AG04450 (cell line): Measurements from ENCODE around the gene GABBR2. TPM values are rescaled to one million over a fixed set of nuclear protein-coding genes. Genes with fewer than 3 reads are reported as not detected.

Source experiments
- CTCF ChIA-PET: fragments of 300-600, 350-600 bp; formaldehyde crosslinking; extraction: SDS; loops from one replicate; lab custom pipeline; 2022; ENCODE audit warnings: antibody characterized with exemption, inconsistent platforms; lab: Charles Lee
- POLR2A ChIA-PET: fragments of 350-600 bp; formaldehyde crosslinking; extraction: SDS; loops from one replicate; lab custom pipeline; 2021; ENCODE audit warnings: antibody characterized with exemption, inconsistent platforms; lab: Yijun Ruan, JAX
- DNase-seq: peaks from one replicate; pipeline ENCODE4 v3.0.0-alpha.2; 2011; ENCODE audit warnings: low read depth, low spot score
- H3K27ac ChIP-seq: one replicate; pipeline ENCODE4 v1.5.1; 2012; ENCODE audit warnings: low read depth, low read length, control low read depth
- H3K27me3 ChIP-seq: one replicate; pipeline ENCODE4 v1.6.0; 2012; ENCODE audit warnings: low read length; ENCODE audit not compliant: control insufficient read depth, insufficient read depth
- H3K4me3 ChIP-seq: 2 replicates; pipeline ENCODE4 v1.5.1; 2011; ENCODE audit warnings: mild to moderate bottlenecking, low read depth, low read length, control low read depth
- H3K9me3 ChIP-seq: 2 replicates; pipeline ENCODE4 v1.5.1; 2012; ENCODE audit warnings: low read length; ENCODE audit not compliant: control insufficient read depth, insufficient read depth
- CTCF ChIP-seq: IDR thresholded peaks from 2 replicates; pipeline ENCODE4 v1.5.1; 2011; ENCODE audit warnings: low read depth, low read length, control low read depth, inconsistent platforms
- polyA plus RNA-seq: library from polyadenylated mRNA; depleted of rRNA; stranded (reverse); fragments of >200 nt; gene quantifications from 2 replicates; pipeline ENCODE4 v1.2.3, GENCODE V29; 2011

Gene GABBR2
- polyA plus RNA-seq, 1 experiment, result 2.4 TPM

- no peak for DNase-seq
- H3K4me3 ChIP-seq, result no peak overlapping the region
- peaks cover 51% of the 10 kb centered on the region for H3K27me3 ChIP-seq
- ChIA-PET POLR2A (no interaction called here), CTCF (no interaction called here)
- H3K27ac ChIP-seq, result no peak overlapping the region
- no peak for TF ChIP-seq CTCF
- no peaks in the 10 kb centered on the region for H3K9me3 ChIP-seq
Observed at GRCh38 chr9:98714833-98715232, 6.1 kb upstream of the GABBR2 start.

GRCh38 chr9:98712987-98713386 lies 4.3 kb upstream of the GABBR2 start:
- Histone ChIP-seq H3K4me3 (no peak overlapping the region), H3K27me3 (peaks cover 54% of the 10 kb centered on the region), H3K9me3 (no peaks in the 10 kb centered on the region; the same call in 1 of the 2 replicates), H3K27ac (no peak overlapping the region)
- TF ChIP-seq CTCF, result no peak
- CTCF ChIA-PET, result no interaction called here
- POLR2A ChIA-PET, result no interaction called here
- DNase-seq, result no peak

GRCh38 chr9:98709968-98710965 lies 1.5 kb upstream of the GABBR2 start:
- TF ChIP-seq CTCF, result no peak
- Histone ChIP-seq H3K27ac (no peak overlapping the region), H3K27me3 (peaks cover 56% of the 10 kb centered on the region), H3K4me3 (no peak overlapping the region), H3K9me3 (no peaks in the 10 kb centered on the region; the same call in 1 of the 2 replicates)
- CTCF ChIA-PET, result interaction anchor here (0.6 to 1.1 kb wide), 3 partner anchors 66 to 397 kb away, joined by 3 read pairs; no protein-coding TSS in a partner anchor
- peak; percentile 29 for DNase-seq
- POLR2A ChIA-PET, result no interaction called here

GRCh38 chr9:98708103-98708932 lies 417 bp downstream of the GABBR2 start:
- DNase-seq, result no peak
- CTCF ChIA-PET, result interaction anchor here (1.0 kb wide), 1 partner anchor 392 kb away, joined by 3 read pairs; no protein-coding TSS in a partner anchor

More at GRCh38 chr9:98708103-98708932, 417 bp downstream of the GABBR2 start:
- Histone ChIP-seq H3K27ac (no peak overlapping the region), H3K4me3 (peak overlapping the region; percentile 56), H3K9me3 (no peaks in the 10 kb centered on the region; the same call in 1 of the 2 replicates), H3K27me3 (peaks cover 52% of the 10 kb centered on the region)
- TF ChIP-seq CTCF, result no peak
- POLR2A ChIA-PET, result no interaction called here
